Measurements from ENCODE around the gene FHIT.

Gene FHIT

DNA sequence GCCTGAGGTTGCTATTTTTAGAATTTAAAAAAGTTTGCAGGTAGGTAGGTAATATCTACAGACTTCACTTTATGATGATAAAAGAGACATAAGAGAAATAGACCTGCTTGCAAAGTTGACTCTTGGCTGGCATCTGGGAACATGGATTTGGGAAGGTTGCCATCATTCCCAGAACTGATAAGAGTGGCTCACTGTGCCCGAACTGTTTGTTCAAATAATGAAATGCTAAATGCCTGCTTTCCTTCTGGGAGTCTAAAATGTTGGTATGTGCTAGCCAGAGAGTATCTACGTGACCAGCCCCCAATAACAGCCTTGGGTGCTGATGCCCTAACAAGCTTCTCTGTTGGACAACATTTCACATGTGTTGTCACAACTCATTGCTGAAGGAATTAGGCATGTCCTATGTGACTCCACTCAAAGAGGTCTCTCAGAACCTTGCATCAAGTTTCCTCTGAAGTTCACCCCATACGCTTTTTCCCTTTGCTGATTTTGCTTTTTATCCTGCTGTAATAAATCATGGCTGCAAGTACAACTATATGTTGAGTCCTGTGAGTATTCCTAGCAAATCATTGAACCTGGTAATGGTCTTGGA lies 95.5 kb downstream of the FHIT start:
- Histone ChIP-seq H3K9ac (ENCODE audit: low read length) (no peak overlapping the region), H3K4me1 (ENCODE audit: low read length) (peaks cover 15% of the 10 kb centered on the region), H3K4me2 (ENCODE audit: low read length) (no peak overlapping the region), H4K20me1 (ENCODE audit: insufficient read depth, low read length) (no peaks in the 10 kb centered on the region), H3K4me3 (ENCODE audit: low read length) (no peak overlapping the region), H3K79me2 (ENCODE audit: low read length) (no peaks in the 10 kb centered on the region), H3K27me3 (ENCODE audit: low read depth, low read length) (no peaks in the 10 kb centered on the region), H2AFZ (ENCODE audit: low read depth, low read length) (no peak overlapping the region), H3K27ac (ENCODE audit: low read length) (no peak overlapping the region), H3K9me3 (ENCODE audit: insufficient read depth, low read length) (no peaks in the 10 kb centered on the region), H3K36me3 (replicated peaks; ENCODE audit: low read depth, low read length) (no peaks in the 10 kb centered on the region)
- TF ChIP-seq, protein P1, sequence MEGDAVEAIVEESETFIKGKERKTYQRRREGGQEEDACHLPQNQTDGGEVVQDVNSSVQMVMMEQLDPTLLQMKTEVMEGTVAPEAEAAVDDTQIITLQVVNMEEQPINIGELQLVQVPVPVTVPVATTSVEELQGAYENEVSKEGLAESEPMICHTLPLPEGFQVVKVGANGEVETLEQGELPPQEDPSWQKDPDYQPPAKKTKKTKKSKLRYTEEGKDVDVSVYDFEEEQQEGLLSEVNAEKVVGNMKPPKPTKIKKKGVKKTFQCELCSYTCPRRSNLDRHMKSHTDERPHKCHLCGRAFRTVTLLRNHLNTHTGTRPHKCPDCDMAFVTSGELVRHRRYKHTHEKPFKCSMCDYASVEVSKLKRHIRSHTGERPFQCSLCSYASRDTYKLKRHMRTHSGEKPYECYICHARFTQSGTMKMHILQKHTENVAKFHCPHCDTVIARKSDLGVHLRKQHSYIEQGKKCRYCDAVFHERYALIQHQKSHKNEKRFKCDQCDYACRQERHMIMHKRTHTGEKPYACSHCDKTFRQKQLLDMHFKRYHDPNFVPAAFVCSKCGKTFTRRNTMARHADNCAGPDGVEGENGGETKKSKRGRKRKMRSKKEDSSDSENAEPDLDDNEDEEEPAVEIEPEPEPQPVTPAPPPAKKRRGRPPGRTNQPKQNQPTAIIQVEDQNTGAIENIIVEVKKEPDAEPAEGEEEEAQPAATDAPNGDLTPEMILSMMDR (IDR thresholded peaks at IDR 0.05; ENCODE audit: low read depth, low read length): no peak

DNA sequence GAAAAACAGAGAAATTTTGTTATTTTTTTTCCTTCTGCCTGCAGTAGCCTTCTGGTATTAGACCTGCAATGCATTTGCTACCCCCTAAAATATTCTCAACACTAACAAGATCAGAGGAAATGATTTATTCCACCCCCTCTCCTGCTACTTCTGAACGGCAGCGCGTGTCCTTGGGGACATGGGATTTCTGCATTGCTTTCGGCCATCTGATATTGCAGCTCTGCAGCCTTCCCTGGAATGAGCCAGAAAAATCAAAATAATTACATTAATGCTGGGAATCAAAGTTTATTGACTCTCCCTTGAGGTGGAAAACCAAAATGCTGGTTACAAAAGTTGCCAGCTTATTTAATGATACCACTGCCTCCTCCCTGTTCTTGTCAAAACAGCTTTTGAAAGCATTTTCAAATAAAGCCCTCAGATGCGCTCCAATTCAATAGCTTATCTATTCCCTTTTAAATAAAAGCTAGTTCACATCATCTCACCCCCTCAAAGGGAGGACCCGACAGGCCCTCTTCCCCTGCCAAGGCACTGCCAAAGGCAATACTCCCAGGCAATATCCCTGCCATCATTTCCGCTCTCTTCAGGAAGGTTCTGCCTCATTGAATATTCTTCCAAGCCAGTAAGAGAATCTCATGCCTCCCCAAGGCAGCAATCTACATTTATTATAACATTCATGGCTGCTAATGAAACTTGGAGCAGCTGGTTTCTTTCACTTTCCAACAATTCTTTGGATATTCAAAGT lies 96.6 kb downstream of the FHIT start:
- Histone ChIP-seq H3K4me2 (ENCODE audit: low read length) (no peak overlapping the region), H3K79me2 (ENCODE audit: low read length) (no peaks in the 10 kb centered on the region), H3K4me1 (ENCODE audit: low read length) (peaks cover 15% of the 10 kb centered on the region), H3K9me3 (ENCODE audit: insufficient read depth, low read length) (no peaks in the 10 kb centered on the region), H2AFZ (ENCODE audit: low read depth, low read length) (no peak overlapping the region), H3K9ac (ENCODE audit: low read length) (no peak overlapping the region), H3K27me3 (ENCODE audit: low read depth, low read length) (no peaks in the 10 kb centered on the region), H3K27ac (ENCODE audit: low read length) (no peak overlapping the region), H4K20me1 (ENCODE audit: insufficient read depth, low read length) (no peaks in the 10 kb centered on the region), H3K36me3 (replicated peaks; ENCODE audit: low read depth, low read length) (no peaks in the 10 kb centered on the region), H3K4me3 (ENCODE audit: low read length) (no peak overlapping the region)
- TF ChIP-seq, protein P1 (IDR thresholded peaks at IDR 0.05; ENCODE audit: low read depth, low read length): no peak
- TF ChIP-seq EZH2phosphoT487 (IDR thresholded peaks at IDR 0.05; ENCODE audit: low read depth): no peak

DNA sequence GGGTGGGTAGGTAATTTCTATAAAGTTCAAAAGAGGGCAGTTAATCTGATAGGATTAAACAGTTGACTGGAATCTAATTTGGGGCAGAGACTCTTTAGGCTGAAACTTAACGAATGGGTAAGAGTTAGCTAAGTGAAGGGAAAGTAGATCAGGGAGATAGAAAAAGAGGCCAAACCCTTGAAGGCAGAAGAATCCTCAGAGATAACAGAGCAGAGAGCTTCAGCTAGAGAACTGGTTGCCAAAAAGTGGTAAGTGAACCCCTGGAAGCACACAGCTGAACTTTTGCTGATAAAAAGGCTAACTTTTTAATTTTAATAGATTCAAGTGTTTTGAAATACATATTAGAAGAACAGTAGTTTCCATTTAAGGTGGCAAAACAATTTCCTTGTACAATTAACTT lies 99.2 kb downstream of the FHIT start:
- Histone ChIP-seq H2AFZ (ENCODE audit: low read depth, low read length) (no peak overlapping the region), H3K79me2 (ENCODE audit: low read length) (no peaks in the 10 kb centered on the region), H4K20me1 (ENCODE audit: insufficient read depth, low read length) (no peaks in the 10 kb centered on the region)

DNA sequence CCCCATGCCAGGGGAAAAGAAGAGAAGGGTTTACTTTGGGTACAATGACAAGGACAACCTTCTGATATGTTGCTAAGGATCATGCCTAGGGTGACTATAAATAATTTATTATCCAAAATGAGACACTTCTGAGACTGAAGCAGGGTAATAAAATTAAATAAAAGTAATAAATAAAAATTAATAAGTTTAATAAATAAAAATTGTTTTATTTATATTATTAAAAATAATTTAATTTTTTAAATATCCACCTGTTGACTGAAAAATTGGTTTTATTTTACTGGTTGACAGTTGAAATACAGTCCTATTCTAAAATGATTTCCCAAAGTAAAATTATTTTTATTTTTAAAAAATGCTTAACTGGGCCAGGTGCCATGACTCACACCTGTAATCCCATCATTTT lies 102.0 kb downstream of the FHIT start:
- H2AFZ ChIP-seq (ENCODE audit: low read depth, low read length): no peak overlapping the region
- H3K4me2 ChIP-seq (ENCODE audit: low read length): no peak overlapping the region
- no peak overlapping the region for H3K4me3 ChIP-seq (ENCODE audit: low read length)
- no peak overlapping the region for H3K9ac ChIP-seq (ENCODE audit: low read length)
- no peaks in the 10 kb centered on the region for H3K27me3 ChIP-seq (ENCODE audit: low read depth, low read length)
- H3K79me2 ChIP-seq (ENCODE audit: low read length): no peaks in the 10 kb centered on the region
- H3K27ac ChIP-seq (ENCODE audit: low read length): no peak overlapping the region
- H3K4me1 ChIP-seq (ENCODE audit: low read length): no peaks in the 10 kb centered on the region
- H4K20me1 ChIP-seq (ENCODE audit: insufficient read depth, low read length): no peaks in the 10 kb centered on the region
- H3K36me3 ChIP-seq (replicated peaks; ENCODE audit: low read depth, low read length): no peaks in the 10 kb centered on the region
- H3K9me3 ChIP-seq (ENCODE audit: insufficient read depth, low read length): no peaks in the 10 kb centered on the region
- TF ChIP-seq, protein P1 (IDR thresholded peaks at IDR 0.05; ENCODE audit: low read depth, low read length): no peak
- no peak for TF ChIP-seq EZH2phosphoT487 (IDR thresholded peaks at IDR 0.05; ENCODE audit: low read depth)

More for the DNA sequence above, 99.2 kb downstream of the FHIT start:
- Histone ChIP-seq H3K36me3 (replicated peaks; ENCODE audit: low read depth, low read length) (no peaks in the 10 kb centered on the region), H3K27me3 (ENCODE audit: low read depth, low read length) (no peaks in the 10 kb centered on the region), H3K27ac (ENCODE audit: low read length) (no peak overlapping the region), H3K9ac (ENCODE audit: low read length) (no peak overlapping the region), H3K4me2 (ENCODE audit: low read length) (no peak overlapping the region), H3K4me3 (ENCODE audit: low read length) (no peak overlapping the region), H3K9me3 (ENCODE audit: insufficient read depth, low read length) (no peaks in the 10 kb centered on the region), H3K4me1 (ENCODE audit: low read length) (peaks cover 5% of the 10 kb centered on the region)
- TF ChIP-seq, protein P1 (IDR thresholded peaks at IDR 0.05; ENCODE audit: low read depth, low read length): no peak
- TF ChIP-seq EZH2phosphoT487 (IDR thresholded peaks at IDR 0.05; ENCODE audit: low read depth): no peak
